GM12873 (cell line): ENCODE data around the gene DNAJC30.

Experiments used
- TF ChIP-seq, protein P1 (sequence below): IDR thresholded peaks from 2 replicates; pipeline ENCODE4 v1.5.1; 2012; ENCODE audit warnings: low read depth, mild to moderate bottlenecking, moderate library complexity, low read length, control low read depth; ENCODE audit not compliant: insufficient read depth; ENCODE audit errors: missing control alignments

Gene DNAJC30

GRCh38 chr7:73674468-73675124 lies 8.7 kb downstream of the DNAJC30 start:
- TF ChIP-seq, protein P1, sequence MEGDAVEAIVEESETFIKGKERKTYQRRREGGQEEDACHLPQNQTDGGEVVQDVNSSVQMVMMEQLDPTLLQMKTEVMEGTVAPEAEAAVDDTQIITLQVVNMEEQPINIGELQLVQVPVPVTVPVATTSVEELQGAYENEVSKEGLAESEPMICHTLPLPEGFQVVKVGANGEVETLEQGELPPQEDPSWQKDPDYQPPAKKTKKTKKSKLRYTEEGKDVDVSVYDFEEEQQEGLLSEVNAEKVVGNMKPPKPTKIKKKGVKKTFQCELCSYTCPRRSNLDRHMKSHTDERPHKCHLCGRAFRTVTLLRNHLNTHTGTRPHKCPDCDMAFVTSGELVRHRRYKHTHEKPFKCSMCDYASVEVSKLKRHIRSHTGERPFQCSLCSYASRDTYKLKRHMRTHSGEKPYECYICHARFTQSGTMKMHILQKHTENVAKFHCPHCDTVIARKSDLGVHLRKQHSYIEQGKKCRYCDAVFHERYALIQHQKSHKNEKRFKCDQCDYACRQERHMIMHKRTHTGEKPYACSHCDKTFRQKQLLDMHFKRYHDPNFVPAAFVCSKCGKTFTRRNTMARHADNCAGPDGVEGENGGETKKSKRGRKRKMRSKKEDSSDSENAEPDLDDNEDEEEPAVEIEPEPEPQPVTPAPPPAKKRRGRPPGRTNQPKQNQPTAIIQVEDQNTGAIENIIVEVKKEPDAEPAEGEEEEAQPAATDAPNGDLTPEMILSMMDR, result no peak

GRCh38 chr7:73671857-73672445 lies 11.3 kb downstream of the DNAJC30 start:
- TF ChIP-seq, protein P1, result no peak

DNA sequence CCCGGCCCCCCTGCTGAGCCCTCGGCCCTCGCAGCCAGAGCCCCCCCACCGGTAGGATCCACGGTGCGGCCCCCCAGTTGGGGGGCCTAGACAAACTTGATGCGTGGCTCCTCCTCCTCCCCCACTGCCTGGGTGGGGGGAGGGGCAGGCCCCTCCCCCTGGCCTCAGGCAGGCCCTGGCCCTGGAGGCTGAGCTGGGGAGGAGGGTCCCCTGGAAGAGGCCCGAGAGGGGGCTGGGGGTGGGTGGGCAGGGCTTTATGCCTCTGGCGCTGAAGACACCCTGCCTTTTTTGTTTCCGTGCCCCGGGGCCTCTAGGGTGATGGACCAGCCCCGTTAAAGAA lies 12.0 kb downstream of the DNAJC30 start:
- TF ChIP-seq, protein P1, result no peak

DNA sequence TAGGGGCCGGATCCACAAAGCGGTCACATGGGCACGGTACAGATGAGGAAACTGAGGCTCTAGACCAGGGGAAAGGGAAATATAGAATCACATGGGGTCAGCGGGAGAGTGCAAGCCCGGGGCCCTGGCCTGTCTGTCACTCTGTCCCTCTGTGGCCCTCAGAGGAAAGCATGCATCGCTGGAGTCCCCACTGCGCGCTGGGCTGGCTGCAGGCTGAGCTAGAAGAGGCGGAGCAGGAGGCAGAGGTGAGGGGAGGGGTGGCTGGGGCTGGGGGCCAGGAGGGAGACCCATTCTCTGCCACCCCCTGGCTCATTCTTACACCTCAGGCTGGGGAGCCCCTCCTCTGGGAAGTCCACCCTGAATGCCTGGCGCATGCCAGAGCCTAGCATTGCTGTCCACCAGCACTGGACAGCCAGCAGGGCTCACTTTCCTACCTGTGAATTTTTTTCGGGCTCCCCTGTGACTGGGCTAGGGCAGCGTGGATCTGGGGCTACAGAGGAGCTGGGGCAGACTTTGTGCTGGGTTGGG lies 13.3 kb downstream of the DNAJC30 start:
- TF ChIP-seq, protein P1, result no peak

DNA sequence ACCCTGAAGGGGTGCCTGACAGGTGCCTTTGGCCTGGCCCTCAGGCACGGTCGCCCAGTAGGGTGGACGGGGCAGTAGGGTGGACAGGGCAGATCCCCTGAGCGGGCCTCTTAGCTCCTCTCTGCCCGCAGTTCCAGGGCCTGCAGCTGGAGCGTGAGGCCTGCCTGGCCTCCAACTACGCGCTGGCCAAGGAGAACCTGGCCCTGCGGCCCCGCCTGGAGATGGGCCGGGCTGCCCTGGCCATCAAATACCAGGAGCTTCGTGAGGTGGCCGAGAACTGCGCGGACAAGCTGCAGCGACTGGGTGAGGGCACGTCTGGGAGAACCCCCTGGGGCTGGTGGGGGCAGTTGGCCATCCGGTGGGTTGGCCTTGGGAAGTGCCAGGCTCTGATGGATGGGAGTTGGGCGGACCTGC lies 14.0 kb downstream of the DNAJC30 start:
- TF ChIP-seq, protein P1, result no peak

DNA sequence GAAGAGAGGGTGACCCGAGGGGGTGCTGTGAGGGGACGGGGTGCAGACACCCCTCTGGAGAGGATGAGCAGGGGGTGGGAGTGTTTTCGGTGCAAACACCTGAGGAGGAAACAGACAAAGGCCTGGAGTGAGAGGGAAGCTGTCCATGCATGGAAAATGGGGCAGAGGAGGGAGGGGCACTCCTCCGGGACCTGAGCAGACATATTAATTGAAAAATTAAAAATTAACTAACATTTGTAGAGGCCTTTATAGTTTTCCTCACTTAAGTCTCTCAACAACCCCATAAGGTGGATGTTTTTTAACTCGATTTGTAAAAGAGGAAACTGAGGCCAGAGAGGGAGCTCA lies 14.4 kb downstream of the DNAJC30 start:
- TF ChIP-seq, protein P1, result no peak

GRCh38 chr7:73668103-73668885 lies 15.0 kb downstream of the DNAJC30 start:
- TF ChIP-seq, protein P1, result no peak
